GM12891 (cell line): ENCODE results near the gene DGKA.

Source experiments
- POLR2A ChIP-seq: IDR thresholded peaks from 2 replicates; pipeline ENCODE4 v1.6.1; 2011; ENCODE audit warnings: low read depth, low read length, control low read depth
- POLR2AphosphoS5 ChIP-seq: IDR thresholded peaks from 2 replicates; pipeline ENCODE4 v1.6.1; 2011; ENCODE audit warnings: low read depth, low read length, control low read depth
- SPI1 ChIP-seq: IDR thresholded peaks from 2 replicates; pipeline ENCODE4 v1.6.1; 2011; ENCODE audit warnings: low read depth, low read length, control low read depth

DNA sequence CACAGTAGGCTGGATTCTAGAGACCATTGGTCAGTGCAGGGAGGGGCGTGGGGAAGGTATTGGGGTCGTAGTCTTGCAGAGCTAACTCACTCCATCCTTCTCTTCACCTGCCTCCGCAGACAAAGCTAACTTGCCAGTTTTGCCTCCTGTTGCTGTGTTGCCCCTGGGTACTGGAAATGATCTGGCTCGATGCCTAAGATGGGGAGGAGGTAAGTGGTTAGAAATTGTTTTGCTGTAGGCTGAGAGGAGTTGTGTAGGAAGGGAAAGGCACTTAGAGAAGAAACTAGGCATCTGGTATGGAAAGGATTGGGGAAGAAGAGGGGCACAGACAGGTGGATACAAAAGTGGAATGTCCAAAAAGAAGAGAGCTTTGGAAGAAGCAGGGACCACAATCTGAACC lies 11.1 kb downstream of the DGKA start:
- no peak for TF ChIP-seq SPI1
- TF ChIP-seq POLR2A = no peak
- TF ChIP-seq POLR2AphosphoS5 = no peak
